ENCODE measurements around the gene SUGCT. TPM values are rescaled to one million over a fixed set of nuclear protein-coding genes. Genes with fewer than 3 reads are reported as not detected.

SUGCT gene
- total RNA-seq, 1 donor from 2014 or later: 1.0 TPM

GRCh38 chr7:40899636-40900507 is 765.1 kb downstream of the SUGCT start:
- DNase-seq (ENCODE audit: low read depth in 2 of 2): no peak

GRCh38 chr7:40903872-40904271 is 769.1 kb downstream of the SUGCT start:
- no peak for DNase-seq (ENCODE audit: low read depth in 2 of 2)

GRCh38 chr7:40907286-40907685 is 772.5 kb downstream of the SUGCT start:
- DNase-seq (ENCODE audit: low read depth in 2 of 2): no peak

GRCh38 chr7:40909346-40909980 is 774.7 kb downstream of the SUGCT start:
- DNase-seq (ENCODE audit: low read depth in 2 of 2): no peak

Other genes with a start within 250 kb of the SUGCT start
- 26.7 and 38.2 TPM in 2 replicates for gene CDK13, start 184.7 kb upstream of the SUGCT start, total RNA-seq
- gene MPLKIP, start 383 bp upstream of the SUGCT start, total RNA-seq: 17.7 and 21.3 TPM in 2 replicates